NB4 (cell line): ENCODE results near the gene GNB4.

Source experiments
- DNase-seq: peaks from one replicate; pipeline ENCODE4 v3.0.0; 2010; ENCODE audit warnings: low read depth
- H3K4me3 ChIP-seq: one replicate; pipeline ENCODE4 v1.5.1; 2011; ENCODE audit warnings: mild to moderate bottlenecking, low read depth, low read length, moderate library complexity
- CTCF ChIP-seq: IDR thresholded peaks from one replicate; pipeline ENCODE4 v1.5.1; 2012; ENCODE audit warnings: low read depth, low read length
- MAX ChIP-seq: IDR thresholded peaks from 2 replicates; pipeline ENCODE4 v1.6.1; 2011; ENCODE audit warnings: low read depth, low read length
- MYC ChIP-seq: IDR thresholded peaks from 2 replicates; pipeline ENCODE4 v1.6.1; 2011; ENCODE audit warnings: low read depth, low read length
- POLR2A ChIP-seq: IDR thresholded peaks from 2 replicates; pipeline ENCODE4 v1.6.1; 2011; ENCODE audit warnings: mild to moderate bottlenecking; ENCODE audit not compliant: insufficient read length; ENCODE audit errors: extremely low read depth

The GNB4 gene

DNA sequence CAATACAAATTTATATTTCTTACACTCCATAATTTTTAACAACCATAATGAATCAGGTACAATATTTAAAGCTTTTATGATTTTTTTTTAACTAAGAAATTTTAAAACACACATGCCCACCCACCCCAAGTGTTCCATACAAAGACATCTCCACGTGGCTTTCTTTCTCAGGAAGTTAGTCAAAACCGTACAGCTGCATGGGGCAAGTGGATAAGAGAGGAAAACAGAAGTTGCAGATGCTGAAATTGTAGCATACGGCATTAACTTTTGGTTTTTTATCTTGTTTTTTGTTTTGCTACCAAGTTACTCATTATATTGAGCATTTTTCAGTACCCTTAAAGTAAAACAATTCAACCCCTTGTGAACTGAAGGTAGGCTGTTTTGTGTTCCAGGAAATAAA is 14.8 kb downstream of the GNB4 start:
- H3K4me3 ChIP-seq, result no peak overlapping the region
- peak; percentile 39 for DNase-seq
- peak; percentile 91 for TF ChIP-seq MAX
- TF ChIP-seq MYC, result peak; percentile 47
- no peak for TF ChIP-seq POLR2A
- TF ChIP-seq CTCF, result no peak

- no peak for DNase-seq
- no peak overlapping the region for H3K4me3 ChIP-seq
- TF ChIP-seq MYC, result no peak
- TF ChIP-seq MAX, result no peak
- TF ChIP-seq POLR2A, result no peak
- no peak for TF ChIP-seq CTCF
Observed at GRCh38 chr3:179432451-179432850, 18.8 kb downstream of the GNB4 start.

- TF ChIP-seq MYC (no peak), POLR2A (no peak), CTCF (no peak), MAX (no peak)
- H3K4me3 ChIP-seq, result no peak overlapping the region
- peak; percentile 44 for DNase-seq
Observed at GRCh38 chr3:179432021-179432420, 19.2 kb downstream of the GNB4 start.

DNA sequence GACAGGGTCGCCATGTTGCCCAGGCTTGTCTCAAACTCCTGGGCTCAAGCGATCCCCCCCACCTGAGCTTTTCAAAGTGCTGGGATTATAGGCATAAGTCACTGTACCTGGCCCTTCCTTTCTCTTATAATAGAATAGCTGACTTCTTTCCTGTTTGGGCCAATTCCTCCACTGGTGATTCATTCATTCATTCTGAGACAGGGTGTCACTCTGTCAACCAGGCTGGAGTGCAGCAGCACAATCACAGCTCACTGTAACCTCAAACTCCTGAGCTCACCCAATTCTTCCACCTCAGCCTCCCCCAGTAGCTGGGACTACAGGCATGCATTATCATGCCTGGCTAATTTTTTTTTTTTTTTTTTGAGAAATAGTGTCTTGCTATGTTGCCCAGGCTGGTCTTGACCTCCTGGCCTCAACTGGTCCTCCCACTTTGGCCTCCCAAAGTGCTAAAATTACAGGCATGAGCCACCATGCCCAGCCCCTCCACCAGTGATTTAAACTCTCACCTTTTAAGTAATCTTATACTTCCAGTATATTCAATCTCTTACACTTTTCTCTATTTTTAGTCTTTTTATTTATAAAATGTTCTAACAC is 20.9 kb downstream of the GNB4 start:
- DNase-seq, result no peak
- TF ChIP-seq MYC (no peak), MAX (no peak), CTCF (no peak), POLR2A (no peak)
- H3K4me3 ChIP-seq, result no peak overlapping the region

- TF ChIP-seq POLR2A, result no peak
- no peak for TF ChIP-seq MYC
- no peak for TF ChIP-seq CTCF
- no peak for TF ChIP-seq MAX
- no peak for DNase-seq
- no peak overlapping the region for H3K4me3 ChIP-seq
Observed at GRCh38 chr3:179428876-179429548, 22.3 kb downstream of the GNB4 start.

DNA sequence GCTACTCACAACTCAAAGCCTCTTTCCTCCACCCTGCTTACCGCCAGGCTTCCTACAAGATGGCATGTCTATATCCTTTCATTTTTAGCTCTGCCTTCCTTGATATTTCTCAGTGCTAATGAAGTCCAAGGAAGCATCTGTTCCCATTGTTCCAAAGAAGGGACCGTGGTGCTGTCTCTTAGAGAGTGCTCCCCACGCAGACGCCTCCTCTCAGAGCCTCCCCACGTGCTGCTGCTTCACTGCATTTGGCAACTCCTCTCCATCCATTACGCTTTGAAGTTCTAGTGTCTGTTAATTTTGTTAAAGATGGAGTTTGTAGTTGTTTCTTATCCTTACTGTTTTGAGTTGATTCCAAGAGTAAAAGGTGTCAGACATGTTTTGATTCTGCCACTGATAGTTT is 26.2 kb downstream of the GNB4 start:
- H3K4me3 ChIP-seq, result no peak overlapping the region
- TF ChIP-seq MYC (no peak), POLR2A (no peak), CTCF (no peak), MAX (no peak)
- DNase-seq, result no peak
